GM12878 (cell line): ENCODE results near the gene MAPKAP1.

Experiments
- BRCA1 ChIP-seq: IDR thresholded peaks from 2 replicates; pipeline ENCODE4 v1.6.1; 2011; ENCODE audit warnings: low read depth, low read length, improper control_type of control experiment
- JUND ChIP-seq: IDR thresholded peaks from 2 replicates; pipeline ENCODE4 v1.6.1; 2012; ENCODE audit warnings: low read depth, mild to moderate bottlenecking, low read length, improper control_type of control experiment, moderate library complexity
- MAX ChIP-seq: IDR thresholded peaks from 2 replicates; pipeline ENCODE4 v1.6.1; 2012; ENCODE audit warnings: low read depth, low read length, improper control_type of control experiment
- MYC ChIP-seq: IDR thresholded peaks from 2 replicates; pipeline ENCODE4 v1.6.1; 2011; ENCODE audit warnings: mild to moderate bottlenecking, low read length, moderate library complexity, inconsistent platforms; ENCODE audit not compliant: insufficient read depth, insufficient replicate concordance, insufficient read length, severe bottlenecking
- RFX5 ChIP-seq: IDR thresholded peaks from 2 replicates; pipeline ENCODE4 v1.6.1; 2011; ENCODE audit warnings: low read depth, low read length, improper control_type of control experiment
- STAT1 ChIP-seq: fragments of 450-650 bp; conservative IDR thresholded peaks from 2 replicates; pipeline ENCODE4 v1.6.1; 2014; ENCODE audit warnings: antibody characterized with exemption, mild to moderate bottlenecking
- TAF1 ChIP-seq: IDR thresholded peaks from 2 replicates; pipeline ENCODE4 v1.6.1; 2011; ENCODE audit warnings: mild to moderate bottlenecking, low read depth, low read length, borderline replicate concordance
- TF ChIP-seq, protein P1 (sequence below): IDR thresholded peaks from 2 replicates; pipeline ENCODE4 v1.6.1; 2012; ENCODE audit warnings: mild to moderate bottlenecking, low read depth, low read length

- TF ChIP-seq, protein P1, sequence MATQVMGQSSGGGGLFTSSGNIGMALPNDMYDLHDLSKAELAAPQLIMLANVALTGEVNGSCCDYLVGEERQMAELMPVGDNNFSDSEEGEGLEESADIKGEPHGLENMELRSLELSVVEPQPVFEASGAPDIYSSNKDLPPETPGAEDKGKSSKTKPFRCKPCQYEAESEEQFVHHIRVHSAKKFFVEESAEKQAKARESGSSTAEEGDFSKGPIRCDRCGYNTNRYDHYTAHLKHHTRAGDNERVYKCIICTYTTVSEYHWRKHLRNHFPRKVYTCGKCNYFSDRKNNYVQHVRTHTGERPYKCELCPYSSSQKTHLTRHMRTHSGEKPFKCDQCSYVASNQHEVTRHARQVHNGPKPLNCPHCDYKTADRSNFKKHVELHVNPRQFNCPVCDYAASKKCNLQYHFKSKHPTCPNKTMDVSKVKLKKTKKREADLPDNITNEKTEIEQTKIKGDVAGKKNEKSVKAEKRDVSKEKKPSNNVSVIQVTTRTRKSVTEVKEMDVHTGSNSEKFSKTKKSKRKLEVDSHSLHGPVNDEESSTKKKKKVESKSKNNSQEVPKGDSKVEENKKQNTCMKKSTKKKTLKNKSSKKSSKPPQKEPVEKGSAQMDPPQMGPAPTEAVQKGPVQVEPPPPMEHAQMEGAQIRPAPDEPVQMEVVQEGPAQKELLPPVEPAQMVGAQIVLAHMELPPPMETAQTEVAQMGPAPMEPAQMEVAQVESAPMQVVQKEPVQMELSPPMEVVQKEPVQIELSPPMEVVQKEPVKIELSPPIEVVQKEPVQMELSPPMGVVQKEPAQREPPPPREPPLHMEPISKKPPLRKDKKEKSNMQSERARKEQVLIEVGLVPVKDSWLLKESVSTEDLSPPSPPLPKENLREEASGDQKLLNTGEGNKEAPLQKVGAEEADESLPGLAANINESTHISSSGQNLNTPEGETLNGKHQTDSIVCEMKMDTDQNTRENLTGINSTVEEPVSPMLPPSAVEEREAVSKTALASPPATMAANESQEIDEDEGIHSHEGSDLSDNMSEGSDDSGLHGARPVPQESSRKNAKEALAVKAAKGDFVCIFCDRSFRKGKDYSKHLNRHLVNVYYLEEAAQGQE, result no peak
- TF ChIP-seq MAX (no peak), RFX5 (no peak), STAT1 (no peak), TAF1 (no peak), MYC (no peak), BRCA1 (no peak), JUND (no peak)
These were observed 64.7 kb downstream of the MAPKAP1 start for GRCh38 chr9:125642311-125642710.
